K562 (cell line): ENCODE measurements around the gene CTF1. TPM values are rescaled to one million over a fixed set of nuclear protein-coding genes. Genes with fewer than 3 reads are reported as not detected.

Experiments used
- CUX1 ChIP-seq: fragments of 200-800 bp; sonication (Bioruptor generic); IDR thresholded peaks from 2 replicates; pipeline ENCODE4 v1.6.1; 2016; ENCODE audit warnings: missing genetic modification characterization, missing compliant biosample characterization
- ERF ChIP-seq: fragments of 450-650 bp; formaldehyde crosslinking; IDR thresholded peaks from 2 replicates; pipeline ENCODE4 v1.4.0; 2020; ENCODE audit warnings: mild to moderate bottlenecking, mixed read lengths
- ETV5 ChIP-seq: sonication (generic); formaldehyde crosslinking; IDR thresholded peaks from 2 replicates; pipeline ENCODE4 v1.4.0; 2020; ENCODE audit warnings: low read depth, mild to moderate bottlenecking, missing genetic modification reagents
- FOXA1 ChIP-seq: fragments of 450-650 bp; IDR thresholded peaks from 2 replicates; pipeline ENCODE4 v1.6.1; 2016; ENCODE audit warnings: mild to moderate bottlenecking, borderline replicate concordance
- HCFC1 ChIP-seq: IDR thresholded peaks from 2 replicates; pipeline ENCODE4 v1.6.1; 2012; ENCODE audit warnings: low read depth, low read length, improper control_type of control experiment
- RFX7 ChIP-seq: fragments of 250-450 bp; sonication (Bioruptor Pico); IDR thresholded peaks from 2 replicates; pipeline ENCODE4 v1.5.1; 2021; ENCODE audit warnings: mild to moderate bottlenecking
- TARDBP ChIP-seq: fragments of 450-650 bp; IDR thresholded peaks from 2 replicates; pipeline ENCODE4 v1.6.1; 2016
- TEAD1 ChIP-seq, 2 experiments: fragments of 450-650 bp in 1 of 2; sonication (generic) in 1 of 2; formaldehyde crosslinking; IDR thresholded peaks; 2 replicates each; pipeline versions ENCODE4 v1.4.0 to v1.8.0; 2020 to 2022; ENCODE audit warnings: mild to moderate bottlenecking in 2 of 2, missing genetic modification reagents in 1 of 2
- ZNF23 ChIP-seq: fragments of 250-450 bp; sonication (Bioruptor Pico); IDR thresholded peaks from 2 replicates; pipeline ENCODE4 v1.4.0; 2020; ENCODE audit warnings: mild to moderate bottlenecking
- ZNF354B ChIP-seq: fragments of 250-450 bp; sonication (Bioruptor Pico); IDR thresholded peaks from 2 replicates; pipeline ENCODE4 v1.4.0; 2020
- ZNF518B ChIP-seq: fragments of 250-450 bp; sonication (Bioruptor Pico); IDR thresholded peaks from 2 replicates; pipeline ENCODE4 v1.5.0; 2021; ENCODE audit warnings: mild to moderate bottlenecking, moderate library complexity
- polyA plus RNA-seq, 8 experiments: library from polyadenylated mRNA; depleted of rRNA in 4 of 8; stranded (reverse) in 5 of 8; unstranded in 3 of 8; fragments of >200 nt; fragmentation: Nextera tagmentation in 2 of 8; fragmentation: Illumina TruSeq in 1 of 8; extraction: Ambion mirVana in 2 of 8; extraction: Trizol in 1 of 8; gene quantifications; 2 replicates each; pipeline versions ENCODE4 v1.2.1 to v1.2.3, GENCODE V29; 2011 to 2014; ENCODE audit warnings: inconsistent platforms in 1 of 8, missing spikeins in 1 of 8
- total RNA-seq, 7 experiments: library from RNA; depleted of rRNA in 6 of 7; stranded (reverse); fragments of >200 nt in 6 of 7; fragmentation: Illumina TruSeq in 2 of 7; extraction: Trizol in 2 of 7; gene quantifications; 2 replicates each; pipeline versions ENCODE4 v1.2.1 to v1.2.3, GENCODE V29; 2011 to 2021; ENCODE audit warnings: low replicate concordance in 1 of 7
- TF ChIP-seq, protein P1 (sequence below), 2 experiments: fragments of 150-350 bp in 1 of 2; IDR thresholded peaks; 2 replicates each; pipeline ENCODE4 v1.6.1; 2012 to 2016; ENCODE audit warnings: low read depth in 2 of 2, low read length in 2 of 2, mild to moderate bottlenecking in 1 of 2, moderate library complexity in 1 of 2

Gene CTF1
- total and polyA plus RNA-seq, 9 of the 15 experiments (the other 6 are each of a cell fraction or from before 2014, with no cell fraction given) = 0.24 to 2.5 (median 0.44) TPM

DNA sequence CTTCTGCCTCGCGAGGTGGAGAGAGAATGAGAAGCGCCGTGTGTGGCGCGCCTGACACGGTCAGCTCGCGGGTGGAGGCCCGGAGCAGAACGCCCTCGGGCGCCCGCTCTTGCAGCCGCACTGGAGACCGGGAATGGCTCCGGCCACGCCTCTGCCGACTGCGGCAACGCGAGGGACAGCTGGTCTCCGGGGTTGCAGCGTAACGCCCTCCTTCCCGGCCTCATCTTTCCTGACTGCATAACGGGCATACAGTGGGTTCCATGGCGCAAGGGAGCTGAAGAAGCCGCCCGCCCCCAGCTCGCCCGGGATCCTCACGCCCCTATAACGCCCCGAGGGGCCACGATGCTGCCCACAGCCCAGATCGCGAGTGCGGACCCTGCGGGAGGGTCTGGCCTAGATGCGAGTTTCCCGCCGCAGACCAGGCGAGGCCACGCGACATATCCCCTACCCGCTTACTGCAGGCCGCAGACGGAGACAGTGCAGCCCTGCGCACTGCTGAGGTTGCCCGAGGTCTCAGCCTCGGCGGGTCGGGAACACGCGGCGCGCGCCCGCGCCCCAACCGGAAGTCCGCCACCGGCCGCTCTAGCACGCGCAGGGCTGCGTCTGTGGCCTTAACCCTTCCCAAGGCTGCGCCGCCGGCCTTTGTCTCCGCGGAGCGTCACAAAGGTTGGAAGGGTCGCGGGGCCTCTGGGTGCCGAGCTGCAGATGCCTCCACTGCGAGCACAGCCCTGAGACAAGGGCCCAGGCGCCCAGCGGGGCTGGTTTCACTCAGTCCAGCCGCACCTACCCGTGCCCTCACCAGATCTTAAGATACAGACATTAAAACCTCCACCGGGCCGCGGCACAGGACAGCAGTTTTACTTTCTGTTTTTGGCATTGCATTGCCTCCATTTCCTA is 21.3 kb upstream of the CTF1 start (continued):
- TF ChIP-seq, protein P1, sequence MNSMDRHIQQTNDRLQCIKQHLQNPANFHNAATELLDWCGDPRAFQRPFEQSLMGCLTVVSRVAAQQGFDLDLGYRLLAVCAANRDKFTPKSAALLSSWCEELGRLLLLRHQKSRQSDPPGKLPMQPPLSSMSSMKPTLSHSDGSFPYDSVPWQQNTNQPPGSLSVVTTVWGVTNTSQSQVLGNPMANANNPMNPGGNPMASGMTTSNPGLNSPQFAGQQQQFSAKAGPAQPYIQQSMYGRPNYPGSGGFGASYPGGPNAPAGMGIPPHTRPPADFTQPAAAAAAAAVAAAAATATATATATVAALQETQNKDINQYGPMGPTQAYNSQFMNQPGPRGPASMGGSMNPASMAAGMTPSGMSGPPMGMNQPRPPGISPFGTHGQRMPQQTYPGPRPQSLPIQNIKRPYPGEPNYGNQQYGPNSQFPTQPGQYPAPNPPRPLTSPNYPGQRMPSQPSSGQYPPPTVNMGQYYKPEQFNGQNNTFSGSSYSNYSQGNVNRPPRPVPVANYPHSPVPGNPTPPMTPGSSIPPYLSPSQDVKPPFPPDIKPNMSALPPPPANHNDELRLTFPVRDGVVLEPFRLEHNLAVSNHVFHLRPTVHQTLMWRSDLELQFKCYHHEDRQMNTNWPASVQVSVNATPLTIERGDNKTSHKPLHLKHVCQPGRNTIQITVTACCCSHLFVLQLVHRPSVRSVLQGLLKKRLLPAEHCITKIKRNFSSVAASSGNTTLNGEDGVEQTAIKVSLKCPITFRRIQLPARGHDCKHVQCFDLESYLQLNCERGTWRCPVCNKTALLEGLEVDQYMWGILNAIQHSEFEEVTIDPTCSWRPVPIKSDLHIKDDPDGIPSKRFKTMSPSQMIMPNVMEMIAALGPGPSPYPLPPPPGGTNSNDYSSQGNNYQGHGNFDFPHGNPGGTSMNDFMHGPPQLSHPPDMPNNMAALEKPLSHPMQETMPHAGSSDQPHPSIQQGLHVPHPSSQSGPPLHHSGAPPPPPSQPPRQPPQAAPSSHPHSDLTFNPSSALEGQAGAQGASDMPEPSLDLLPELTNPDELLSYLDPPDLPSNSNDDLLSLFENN (IDR thresholded peaks at IDR 0.05; ENCODE audit: low read depth in 2 of 2, low read length in 2 of 2) = peak in 1 of 2 experiments; percentile 5; a peak in 1 of 4 replicates
- TF ChIP-seq ETV5 = peak; percentile 91
- no peak for TF ChIP-seq RFX7
- TF ChIP-seq ZNF354B = no peak
- no peak for TF ChIP-seq ZNF518B (CRISPR knock-in tag)
- peak; percentile 82 for TF ChIP-seq HCFC1
- TF ChIP-seq ZNF23 (CRISPR knock-in tag) = no peak
- TF ChIP-seq TARDBP = peak; percentile 2; the same call in 1 of the 2 replicates
- no peak for TF ChIP-seq CUX1 (CRISPR knock-in tag)
- peak in 1 of 2 experiments; percentile 75; a peak in 1 of 4 replicates for TF ChIP-seq TEAD1 (CRISPR knock-in tag; IDR thresholded peaks at IDR 0.05)
- no peak for TF ChIP-seq FOXA1
- TF ChIP-seq ERF = peak; percentile 24; the same call in 1 of the 2 replicates
